Activated effector memory CD4-positive, alpha-beta T cell treated with anti-CD3 and anti-CD28 coated beads, Interleukin-2, amount 50 U/mL, for 16 hours (primary cell): ENCODE data around the gene CDK5RAP2.

Experiments used
- DNase-seq: peaks from one replicate; pipeline ENCODE4 v3.0.0-alpha.2; 2020

CDK5RAP2 gene

DNA sequence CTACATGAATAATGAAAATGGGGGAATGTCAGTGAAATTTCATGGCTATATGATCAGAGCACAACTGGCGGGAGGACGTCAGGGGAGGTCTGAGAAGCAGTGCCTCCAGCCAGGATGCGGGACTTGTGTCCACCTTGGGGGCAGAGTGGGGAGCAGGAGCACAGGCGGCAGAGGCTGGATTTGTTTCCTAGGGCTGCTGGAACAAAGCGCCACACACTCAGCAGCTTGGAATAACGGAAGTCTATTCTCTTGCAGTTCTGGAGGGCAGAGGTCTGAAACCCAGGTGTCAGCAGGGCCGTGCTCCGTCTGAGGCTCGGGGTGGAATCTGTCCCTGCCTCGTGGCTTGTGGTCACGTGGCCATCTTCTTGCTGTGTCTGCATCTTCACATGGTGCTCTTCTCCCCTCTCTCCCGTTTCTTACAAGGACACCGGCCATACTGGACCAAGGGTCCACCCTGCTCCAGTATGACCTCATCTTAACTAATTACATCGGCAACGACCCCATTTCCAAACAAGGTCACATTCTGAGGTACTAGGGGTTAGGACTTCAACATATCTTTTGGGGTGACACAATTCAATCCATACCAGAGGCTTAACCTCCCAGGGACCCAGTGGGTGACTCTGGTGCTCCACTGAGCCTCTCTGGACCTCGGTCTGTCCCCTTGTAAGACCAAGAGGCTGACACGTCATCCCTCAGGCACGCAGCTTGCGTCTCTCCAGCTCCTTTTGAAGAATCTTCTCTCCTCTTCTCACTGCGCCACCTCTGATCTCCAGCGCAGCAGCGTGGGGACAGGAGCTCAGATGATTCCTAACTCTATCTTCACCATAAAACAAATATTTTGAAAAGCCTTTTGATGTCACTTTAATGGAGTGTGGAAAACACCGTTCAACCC, 202.5 kb downstream of the CDK5RAP2 start:
- no peak for DNase-seq

DNA sequence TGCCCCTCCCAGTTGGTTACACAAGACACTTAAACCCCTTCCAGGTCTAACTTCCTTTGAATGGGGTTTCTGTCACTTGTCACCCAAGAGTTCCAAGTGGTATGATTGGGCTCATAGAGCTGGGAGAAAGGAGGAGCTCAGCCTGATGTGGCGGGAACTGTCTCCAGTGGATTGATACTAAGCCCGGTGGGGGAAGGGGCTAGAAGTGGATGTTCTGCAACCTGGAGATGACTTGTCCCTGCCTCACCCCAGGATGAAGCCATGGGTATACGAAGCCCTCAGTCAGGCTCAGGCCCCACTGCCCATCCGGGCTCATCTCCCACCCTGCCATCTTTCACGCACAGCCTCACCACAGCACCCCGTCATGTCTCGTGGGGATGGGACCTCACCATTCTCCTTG, 203.9 kb downstream of the CDK5RAP2 start:
- no peak for DNase-seq

DNA sequence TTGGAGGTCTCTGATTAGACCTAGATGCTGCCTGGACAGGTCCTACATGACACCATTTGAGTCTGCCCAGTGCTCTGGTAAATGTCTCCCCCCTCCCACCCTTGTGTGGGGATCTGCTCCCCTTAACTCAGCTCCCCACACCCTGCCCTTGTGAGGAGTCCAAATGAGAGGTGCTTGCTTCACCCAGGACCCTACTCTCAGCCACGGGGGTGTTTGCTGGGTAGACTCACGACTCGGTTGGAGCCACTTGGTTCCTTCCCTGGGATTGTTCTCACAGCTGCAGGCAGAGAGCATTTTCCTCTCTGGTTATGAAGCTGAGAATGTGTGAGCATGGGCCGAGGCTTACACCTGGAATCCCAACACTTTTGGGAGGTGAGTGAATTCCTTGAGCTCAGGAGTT, 204.7 kb downstream of the CDK5RAP2 start:
- no peak for DNase-seq

DNA sequence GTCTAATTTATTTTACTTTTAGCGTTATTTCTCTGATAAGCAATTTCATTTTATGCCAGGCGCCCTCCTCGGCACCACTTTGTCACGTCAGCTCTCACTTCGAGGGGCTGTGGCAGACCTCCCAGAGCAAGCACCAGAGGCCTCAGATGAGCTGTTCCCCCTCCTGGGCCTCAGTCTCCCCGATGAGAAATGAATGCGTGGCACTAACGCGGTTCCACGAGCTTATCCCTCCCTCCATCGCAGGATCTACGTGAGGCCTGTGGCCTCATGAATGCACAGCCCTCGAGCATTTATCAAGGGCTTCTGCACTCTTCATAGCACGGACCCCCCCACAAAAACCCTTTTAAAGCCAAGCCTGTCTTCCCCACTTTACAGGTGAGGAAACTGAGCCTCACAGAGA, 205.2 kb downstream of the CDK5RAP2 start:
- DNase-seq = no peak

DNA sequence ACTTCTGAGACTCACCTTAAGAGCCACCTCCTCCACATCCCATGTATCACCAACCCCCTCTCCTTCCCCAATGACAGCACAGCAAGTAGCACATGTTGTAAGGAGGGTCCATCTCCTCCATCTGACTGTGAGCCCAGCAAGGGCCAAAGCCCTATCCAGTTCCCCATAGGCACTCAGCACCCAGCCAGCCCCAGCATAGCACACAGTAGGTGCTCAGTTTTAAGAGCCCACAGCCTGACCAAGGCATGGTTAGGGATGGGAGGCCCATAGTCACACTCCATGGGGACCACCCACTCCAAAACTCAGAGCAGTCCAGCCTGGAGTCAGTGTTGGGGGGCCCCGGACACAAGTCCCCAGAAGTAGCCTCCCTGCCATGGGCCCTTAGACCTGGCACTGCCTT, 205.7 kb downstream of the CDK5RAP2 start:
- DNase-seq = no peak

DNA sequence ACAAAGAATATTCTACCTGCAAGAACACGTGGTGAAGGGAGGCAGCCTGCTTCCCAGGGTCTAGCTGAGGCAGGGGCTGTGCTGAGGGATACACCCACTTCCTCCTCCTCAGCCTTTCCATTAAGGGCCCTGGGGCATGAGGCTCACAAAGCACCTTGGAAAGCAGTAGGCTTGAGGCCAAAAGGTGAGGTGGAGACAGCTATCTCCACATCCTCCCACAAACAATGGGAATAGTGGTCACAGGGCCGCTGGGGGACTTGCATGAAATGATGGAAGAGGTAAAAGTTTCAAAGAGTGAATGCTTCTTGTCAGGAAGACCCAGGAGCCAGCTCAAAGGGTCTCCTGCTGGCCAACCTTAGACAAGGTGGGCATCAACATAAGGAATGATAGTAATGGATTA, 207.9 kb downstream of the CDK5RAP2 start:
- DNase-seq = peak; percentile 43

DNA sequence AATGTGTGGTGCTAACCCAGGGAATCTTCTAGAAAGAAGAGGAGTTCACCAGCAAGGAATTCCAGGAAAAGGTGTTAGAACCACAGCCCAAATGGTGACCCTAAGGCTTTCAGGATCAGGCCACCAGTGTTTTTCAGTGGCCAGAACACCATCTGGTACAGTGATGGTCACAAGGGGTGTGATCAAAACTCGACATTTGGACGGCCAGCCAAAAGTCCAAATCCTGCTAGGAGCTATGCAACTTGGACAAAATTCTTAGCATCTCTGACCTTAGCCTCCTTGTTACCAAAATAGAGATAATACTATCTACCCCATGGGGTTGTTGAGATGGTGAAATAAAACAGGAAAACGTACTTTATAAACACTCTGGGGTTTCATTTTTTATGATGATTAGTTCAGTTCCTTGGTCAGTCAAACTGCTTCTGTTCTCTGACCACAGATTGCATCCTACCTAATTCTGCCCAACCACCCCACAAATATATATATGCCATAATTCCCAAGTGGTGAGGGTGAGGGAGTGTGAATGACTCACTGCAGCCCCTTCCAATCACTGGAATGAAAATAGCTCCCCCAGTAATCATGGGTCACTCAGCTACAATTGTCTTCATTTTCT, 210.3 kb downstream of the CDK5RAP2 start:
- DNase-seq = peak; percentile 19

DNA sequence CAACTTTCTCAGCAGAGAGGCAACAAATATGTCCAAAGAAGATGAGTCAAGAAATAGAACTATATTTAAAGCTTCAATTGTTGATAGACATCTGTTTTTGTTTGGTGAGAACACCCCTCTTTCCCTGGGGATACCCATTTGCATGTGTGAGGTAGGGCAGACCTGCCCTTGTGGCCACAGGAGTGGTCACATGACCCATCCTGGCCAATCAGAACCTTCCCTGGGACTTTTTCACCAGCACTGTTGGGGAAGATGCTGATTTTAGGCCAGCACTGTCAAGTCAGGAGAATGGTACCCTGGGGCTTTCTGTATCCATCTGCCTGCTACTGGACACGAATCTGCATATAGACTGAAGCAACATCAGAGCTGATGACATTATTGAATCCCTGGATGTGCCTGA, 211.2 kb downstream of the CDK5RAP2 start:
- peak; percentile 12 for DNase-seq

DNA sequence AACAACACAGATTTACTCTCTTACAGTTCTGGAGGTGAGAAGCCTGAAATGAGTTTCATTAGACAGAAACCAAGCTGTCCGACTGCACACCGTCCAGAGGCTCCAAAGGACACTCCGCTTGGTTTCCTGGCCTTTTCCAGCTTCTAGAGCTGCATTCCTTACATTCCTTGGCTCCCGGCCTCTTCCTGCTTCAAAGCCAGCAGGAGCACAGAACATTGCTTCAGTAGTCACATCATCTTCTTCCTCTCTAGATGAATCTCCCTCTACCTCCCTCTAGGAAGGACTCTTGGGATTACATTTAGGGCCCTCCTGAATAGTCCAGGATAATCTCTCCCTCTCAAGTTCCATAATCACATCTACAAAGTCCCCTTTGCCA, 213.3 kb downstream of the CDK5RAP2 start:
- DNase-seq = peak; percentile 4

DNA sequence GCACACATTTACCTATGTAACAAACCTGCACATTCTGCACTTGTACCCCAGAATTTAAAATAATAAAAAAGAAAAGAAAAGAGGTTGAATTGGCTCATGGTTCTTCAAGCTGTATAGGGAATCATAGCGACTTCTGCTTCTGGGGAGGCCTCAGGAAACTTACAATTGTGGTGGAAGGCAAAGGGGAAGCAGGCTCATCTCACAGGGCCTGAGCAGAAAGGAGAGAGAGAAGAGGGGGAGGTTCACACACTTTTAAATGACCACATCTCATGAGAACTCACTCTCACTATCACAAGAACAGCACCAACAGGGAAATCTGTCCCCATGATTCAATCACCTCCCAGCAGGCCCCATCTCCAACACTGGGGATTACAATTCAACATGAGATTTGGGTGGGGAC, 214.6 kb downstream of the CDK5RAP2 start:
- no peak for DNase-seq

DNA sequence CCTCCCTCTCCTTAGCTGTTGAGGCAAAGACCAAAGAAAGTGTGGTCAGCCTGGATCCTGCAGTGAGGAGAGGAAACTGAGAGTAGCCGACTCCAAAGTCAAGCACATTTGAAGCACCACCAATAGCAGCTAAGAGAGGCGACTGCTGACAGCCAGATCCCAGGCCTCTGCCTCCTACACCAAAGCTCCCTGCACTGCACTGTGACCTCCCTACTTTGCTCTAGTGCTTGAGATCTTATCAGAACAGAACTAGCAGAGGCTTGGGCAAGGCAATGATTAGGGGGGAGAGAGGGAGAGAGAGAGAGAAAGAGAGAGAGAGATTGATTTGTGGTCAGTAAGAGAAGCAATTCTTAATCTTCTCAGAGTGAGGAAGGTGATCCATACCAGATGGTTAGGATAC, 216.3 kb downstream of the CDK5RAP2 start:
- no peak for DNase-seq

DNA sequence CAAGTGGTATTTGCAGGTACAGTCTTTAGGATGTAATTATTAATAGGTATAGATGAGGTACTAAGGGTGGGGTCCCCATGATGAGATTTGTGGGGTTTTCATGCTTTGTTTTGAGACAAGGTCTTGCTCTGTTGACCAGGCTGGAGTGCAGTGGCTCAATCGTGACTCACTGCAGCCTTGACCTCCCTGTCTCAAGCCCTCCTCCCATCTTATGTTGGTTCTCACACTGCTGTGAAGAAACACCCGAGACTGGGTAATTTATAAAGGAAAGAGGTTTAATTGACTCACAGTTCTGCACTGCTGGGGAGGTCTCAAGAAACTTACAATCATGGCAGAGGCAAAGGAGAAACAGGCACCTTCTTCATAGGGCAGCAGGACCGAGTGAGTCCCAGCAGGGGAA, 217.5 kb downstream of the CDK5RAP2 start:
- no peak for DNase-seq

DNA sequence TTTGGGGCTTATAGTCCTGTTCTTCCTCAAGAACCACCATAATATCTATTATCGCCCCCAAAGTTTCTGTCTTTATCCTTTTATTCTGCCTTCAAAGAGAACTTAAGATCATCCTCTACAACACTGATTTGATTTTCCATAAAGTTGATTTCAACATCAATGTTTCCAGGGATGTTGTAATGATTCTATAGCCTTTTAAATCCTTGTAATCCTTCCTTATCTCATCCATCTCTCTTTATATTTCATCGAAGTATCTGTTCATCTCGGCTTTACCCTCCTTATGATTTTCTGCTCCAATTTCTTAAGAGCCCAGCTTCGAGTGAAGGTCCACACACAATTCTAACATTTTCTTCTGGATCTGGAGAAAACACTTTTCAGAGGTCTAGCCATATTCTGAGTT, 218.4 kb downstream of the CDK5RAP2 start:
- no peak for DNase-seq

DNA sequence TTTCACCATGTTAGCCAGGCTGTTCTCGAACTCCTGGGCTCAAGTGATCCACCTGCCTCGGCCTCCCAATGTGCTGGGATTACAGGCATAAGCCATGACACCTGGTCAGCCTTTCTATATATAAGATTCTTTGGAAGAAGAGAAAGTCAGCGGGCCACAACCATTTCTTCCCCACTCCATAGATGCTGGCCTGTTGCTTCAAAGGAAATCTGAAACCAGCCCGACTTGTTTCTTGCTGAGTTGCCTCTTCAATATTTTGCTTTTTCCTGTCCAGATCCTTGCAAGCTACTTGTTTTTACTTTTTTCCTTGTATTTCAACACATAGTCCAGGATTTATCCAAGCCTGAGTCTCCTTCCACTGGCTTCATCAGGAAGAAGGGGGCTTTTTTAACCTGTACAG, 219.5 kb downstream of the CDK5RAP2 start:
- DNase-seq = no peak

DNA sequence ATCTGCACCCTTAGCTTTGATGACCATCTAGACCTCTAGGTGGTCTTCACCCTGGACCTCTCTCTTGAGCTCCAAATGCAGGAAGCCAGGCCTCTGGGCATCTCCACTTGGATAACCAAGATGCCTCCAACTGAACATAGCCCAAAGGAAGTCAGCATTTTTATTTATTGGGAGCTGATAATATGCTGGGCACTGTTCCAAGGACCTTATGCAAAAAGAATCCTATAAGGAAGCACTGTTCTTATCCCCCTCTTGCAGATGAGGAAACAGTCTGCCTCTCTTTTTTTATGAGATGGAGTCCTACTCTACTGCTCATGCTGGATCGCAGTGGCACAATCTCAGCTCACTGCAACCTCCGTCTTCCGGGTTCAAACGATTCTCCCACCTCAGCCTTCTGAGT, 219.9 kb downstream of the CDK5RAP2 start:
- no peak for DNase-seq

DNA sequence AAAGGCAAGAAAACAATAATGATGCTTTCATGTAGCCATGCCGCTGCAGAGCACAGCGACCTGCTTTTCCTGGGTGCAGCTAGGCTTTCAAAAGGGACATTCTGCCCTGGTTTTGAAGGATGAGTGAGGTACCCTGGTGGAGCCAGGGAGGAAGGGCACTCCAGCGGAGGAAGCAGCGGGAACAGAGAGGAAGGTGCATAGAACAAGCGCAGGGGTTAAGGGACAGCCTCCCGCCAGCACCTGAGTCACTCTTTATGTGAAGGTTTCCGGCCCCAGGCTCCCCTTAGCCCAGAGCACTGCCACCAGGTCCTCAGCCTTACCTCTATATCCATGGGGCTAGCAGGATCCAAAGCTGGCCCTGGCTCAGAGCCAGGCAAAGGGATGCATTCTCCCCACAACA, 221.1 kb downstream of the CDK5RAP2 start:
- no peak for DNase-seq

DNA sequence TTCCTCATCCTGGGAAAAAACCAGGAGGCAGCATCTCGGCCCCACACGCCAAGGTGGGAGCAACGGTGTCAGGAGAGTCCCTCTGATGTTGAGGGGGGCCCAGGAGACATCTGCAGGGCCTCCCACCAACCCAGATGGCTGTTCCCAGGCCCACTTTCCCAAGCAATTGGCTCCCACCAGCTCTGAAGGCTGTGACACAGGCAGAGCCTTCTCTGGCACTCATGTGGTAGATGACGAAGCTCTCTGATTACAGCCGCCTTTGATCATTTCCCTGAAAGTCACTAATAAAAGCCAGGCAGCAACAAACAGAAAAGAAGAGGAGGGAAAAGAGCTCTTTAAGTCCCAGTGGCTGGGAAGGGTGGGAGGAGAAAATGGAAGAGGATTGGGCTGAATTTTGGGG, 226.5 kb downstream of the CDK5RAP2 start:
- DNase-seq = no peak

DNA sequence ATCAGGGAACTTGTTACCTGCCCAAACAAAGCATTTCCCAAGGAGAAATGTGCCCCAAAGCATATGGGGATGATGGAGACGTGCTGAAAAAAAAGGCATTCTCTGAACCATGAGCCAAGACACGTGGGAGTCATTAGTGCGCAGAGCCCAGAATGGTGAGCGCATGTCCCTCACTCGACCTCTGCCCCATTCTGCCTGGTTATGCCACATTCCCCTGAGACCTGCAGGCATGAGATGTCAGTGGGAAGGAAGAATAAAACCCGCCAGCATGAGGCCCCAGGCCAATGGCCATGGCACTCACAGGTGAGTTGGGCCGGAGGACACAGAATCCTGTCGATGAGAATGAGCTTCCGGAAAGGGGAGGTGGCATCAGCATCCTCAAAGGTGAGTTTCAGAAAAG, 228.9 kb downstream of the CDK5RAP2 start:
- no peak for DNase-seq

DNA sequence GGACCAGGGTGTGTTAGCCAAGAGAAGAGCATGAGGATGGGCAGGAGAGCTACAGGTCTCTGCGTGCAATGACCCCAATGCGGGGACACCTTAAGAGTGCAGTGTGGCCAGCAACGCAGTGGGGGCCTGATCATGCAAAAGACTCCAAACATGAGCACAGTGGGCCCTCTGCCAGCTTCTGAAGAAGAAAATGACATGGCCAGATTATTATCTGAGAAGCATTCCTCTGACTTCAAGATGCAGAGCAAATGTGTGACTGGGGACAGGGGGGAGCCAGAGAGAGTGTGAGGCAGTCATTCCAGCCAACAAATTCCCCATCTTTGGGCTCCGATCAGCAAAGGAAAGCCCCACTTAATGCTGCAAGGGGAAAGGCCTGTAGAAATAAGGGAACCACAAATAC, 229.4 kb downstream of the CDK5RAP2 start:
- DNase-seq = no peak

DNA sequence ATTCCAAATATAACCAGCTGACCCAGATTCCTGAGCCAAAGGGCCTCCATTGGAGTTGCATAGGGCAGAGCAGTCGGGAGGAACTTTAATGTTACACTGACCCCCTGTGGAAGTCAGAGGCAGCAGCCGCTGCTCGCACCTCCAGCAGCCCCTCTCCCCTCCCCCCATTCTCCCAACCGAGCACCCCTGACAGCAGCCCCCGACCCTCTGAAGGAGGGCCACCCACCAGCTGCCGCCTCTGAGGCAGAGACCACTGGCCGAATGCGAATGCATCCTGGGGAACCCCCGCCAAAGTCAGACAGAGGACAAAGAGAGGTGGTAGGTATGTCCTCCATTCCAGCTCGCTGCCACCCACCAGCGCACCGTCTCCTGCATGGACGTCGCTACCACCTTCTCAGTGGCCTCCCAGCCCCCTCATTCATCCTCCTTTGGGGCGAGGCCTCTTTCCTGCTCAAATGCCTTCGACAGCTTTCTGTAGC, 231.0 kb downstream of the CDK5RAP2 start:
- DNase-seq = no peak

DNA sequence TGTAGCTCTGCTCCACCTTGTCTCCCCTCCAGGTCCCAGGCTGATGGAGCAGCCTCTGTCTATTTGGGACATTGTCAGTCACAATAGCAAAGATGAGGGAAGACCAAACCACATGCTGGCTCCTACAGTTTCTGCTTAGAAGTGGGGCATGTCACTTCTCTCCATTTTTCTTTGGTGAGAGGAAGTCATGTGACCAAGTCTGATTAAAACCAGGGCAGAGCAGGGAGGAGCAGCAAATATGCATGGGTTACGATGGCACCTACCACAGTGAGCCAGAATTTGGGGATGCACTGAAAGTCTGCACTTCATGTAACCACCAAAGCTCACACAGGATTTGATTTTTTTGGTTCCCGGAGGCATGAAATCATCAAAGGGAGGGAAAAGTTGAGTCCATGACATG, 234.6 kb downstream of the CDK5RAP2 start:
- no peak for DNase-seq

DNA sequence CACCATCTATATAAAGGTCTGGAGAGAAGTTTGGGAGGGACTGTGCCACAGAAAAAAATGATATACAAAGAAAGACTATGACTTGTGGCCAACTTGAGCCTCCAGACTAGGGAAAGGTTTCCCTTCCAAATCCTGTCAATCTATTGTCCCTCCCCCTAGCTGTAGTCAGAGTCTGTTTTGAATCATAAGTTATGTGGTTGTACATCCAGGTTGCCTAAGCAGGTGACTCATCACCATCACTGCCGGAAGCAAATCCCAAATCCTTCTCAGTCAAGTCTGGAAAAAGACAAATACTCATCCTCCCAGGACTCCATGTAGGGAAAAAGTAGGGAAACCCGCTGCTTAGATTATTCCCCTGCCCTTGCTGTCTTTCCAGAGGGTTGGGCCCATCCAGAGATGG, 235.7 kb downstream of the CDK5RAP2 start:
- DNase-seq = no peak

DNA sequence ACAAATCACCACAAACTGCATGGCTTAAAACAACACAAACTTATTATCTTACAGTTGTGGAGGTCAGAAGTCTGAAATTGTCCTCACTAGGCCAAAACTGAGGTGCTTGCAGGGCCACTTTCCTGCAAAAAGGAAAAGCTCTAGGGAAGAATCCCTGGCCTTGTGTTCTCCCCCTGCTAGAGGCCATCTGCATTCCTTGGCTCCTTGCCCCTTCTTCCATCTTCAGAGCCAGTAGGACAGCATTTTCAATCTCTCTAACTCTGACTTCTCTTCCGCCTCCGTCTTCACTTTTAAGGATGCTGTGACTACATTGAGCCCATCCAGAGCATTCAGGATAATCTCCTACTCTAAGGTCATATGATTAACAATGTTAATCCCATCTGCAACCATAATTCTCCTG, 236.6 kb downstream of the CDK5RAP2 start:
- no peak for DNase-seq
